Measurements from ENCODE around the gene CTSF. TPM values are rescaled to one million over a fixed set of nuclear protein-coding genes. Genes with fewer than 3 reads are reported as not detected.

The CTSF gene
- total and polyA plus RNA-seq, 2 of the 8 experiments (the other 6 are each of a cell fraction or from before 2014, with no cell fraction given), result 0.58 to 2.3 TPM

GRCh38 chr11:66530927-66531709, 37.3 kb downstream of the CTSF start (continued):
- TF ChIP-seq JUND (IDR thresholded peaks at IDR 0.05; ENCODE audit: low read length), result no peak
- TF ChIP-seq USF2 (IDR thresholded peaks at IDR 0.05; ENCODE audit: low read length), result no peak
- TF ChIP-seq CEBPB (IDR thresholded peaks at IDR 0.05; ENCODE audit: low read depth, low read length), result no peak
- no peak for TF ChIP-seq E2F6 (IDR thresholded peaks at IDR 0.05)
- TF ChIP-seq SIRT6 (IDR thresholded peaks at IDR 0.05; ENCODE audit: low read length), result no peak
- no peak for TF ChIP-seq EP300 (IDR thresholded peaks at IDR 0.05; ENCODE audit: borderline replicate concordance in 1 of 2, low read depth in 2 of 2, low read length in 2 of 2)
- no peak for TF ChIP-seq EZH2 (IDR thresholded peaks at IDR 0.05; ENCODE audit: low read depth, low read length, severe bottlenecking)
- no peak for TF ChIP-seq KDM4A (IDR thresholded peaks at IDR 0.05; ENCODE audit: low read depth, low read length, severe bottlenecking)
- TF ChIP-seq TAF7 (optimal IDR thresholded peaks at IDR 0.05; ENCODE audit: borderline replicate concordance, low read depth, low read length), result no peak

All from H1 (cell line).